GM19455 (cell line): ENCODE results near the gene FHIT.
"Not testable (repeated sequence)": the region's sequence is repeated elsewhere in the genome, so short reads cannot be mapped to it uniquely, and the experiment has no call there.

ENCODE experiments used
- ATAC-seq: cut with Tn5 transposase; IDR thresholded peaks from one replicate; pipeline ENCODE4 v1.9.1; 2021; ENCODE audit not compliant: unreplicated experiment

The FHIT gene

DNA sequence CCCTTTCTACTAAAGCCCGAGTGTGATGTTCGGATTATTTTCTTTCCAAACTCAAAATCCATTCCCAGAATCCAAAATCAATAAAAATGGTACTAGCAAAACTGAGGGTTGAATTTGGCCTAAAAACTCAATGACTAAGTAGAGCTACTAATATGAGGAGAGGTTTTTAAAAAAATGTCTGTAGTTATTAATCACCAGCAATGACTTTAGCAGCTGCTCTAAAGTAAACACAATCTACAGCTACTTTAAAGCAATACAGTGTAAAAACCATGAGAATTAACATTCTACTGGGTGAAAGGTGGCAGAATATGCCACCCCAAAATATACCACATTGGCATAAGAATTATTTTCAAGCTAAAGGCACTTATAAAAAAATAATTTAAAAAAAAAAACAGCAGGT is 23.5 kb downstream of the FHIT start:
- no peak for ATAC-seq

DNA sequence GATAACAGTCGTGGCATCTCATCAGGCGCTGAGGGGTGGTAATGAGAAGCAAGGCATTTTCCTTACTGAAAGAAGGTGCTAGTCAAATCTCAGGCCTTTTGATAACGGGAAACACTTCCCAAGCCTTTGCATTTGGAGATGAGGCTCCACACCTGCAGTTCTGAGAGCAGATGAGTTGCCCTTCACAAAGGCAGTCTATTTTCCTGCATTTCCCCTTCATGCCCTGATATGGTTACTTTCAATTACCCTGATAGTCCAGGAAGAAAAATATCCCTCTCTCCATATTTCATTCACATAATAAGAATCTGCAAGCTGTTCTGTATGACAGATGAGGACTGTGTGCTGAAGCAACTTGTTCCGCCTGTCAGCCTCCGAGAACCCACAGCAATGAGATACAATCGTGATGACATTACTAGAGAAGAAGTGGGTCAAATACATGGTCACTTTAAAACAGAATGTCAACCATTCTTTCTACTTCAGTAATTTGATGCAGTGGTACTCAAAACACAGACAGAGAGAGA is 25.0 kb downstream of the FHIT start:
- no peak for ATAC-seq

DNA sequence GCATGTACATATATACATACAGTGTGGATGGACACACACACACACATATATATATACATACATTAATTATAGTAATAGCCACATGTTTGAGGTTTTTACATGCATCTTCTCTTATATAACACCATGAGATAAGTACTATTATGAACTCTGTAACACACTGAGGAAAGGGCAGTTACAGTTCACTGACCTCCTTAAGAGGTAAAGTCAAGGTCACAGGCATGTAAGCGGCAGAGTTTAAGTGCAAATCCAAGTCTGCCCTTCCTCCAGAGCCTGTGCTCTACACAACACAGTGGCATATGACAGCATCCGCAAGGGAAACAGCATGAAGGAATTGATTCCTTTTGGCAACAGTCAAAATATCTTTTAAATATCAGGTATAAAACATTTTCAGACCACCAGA is 26.4 kb downstream of the FHIT start:
- no peak for ATAC-seq

DNA sequence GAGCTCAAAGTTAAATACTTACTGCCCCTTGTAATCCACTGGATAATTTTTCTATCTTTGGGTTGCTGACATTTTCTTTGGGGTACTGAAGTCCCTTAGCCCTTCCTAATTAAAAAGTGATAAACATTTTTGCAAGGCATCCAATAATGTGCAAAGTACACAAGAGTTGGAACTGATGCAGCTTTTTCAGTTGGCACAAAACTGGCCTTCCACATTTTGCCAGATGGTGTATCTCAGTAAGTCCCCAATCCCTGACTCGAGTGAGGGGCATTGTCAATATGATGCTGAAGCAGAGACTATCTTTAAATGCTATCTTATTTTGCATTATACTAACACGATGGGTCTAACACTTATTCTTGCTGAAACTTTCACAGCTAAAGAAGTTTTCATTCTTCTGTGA is 27.8 kb downstream of the FHIT start:
- ATAC-seq = no peak

DNA sequence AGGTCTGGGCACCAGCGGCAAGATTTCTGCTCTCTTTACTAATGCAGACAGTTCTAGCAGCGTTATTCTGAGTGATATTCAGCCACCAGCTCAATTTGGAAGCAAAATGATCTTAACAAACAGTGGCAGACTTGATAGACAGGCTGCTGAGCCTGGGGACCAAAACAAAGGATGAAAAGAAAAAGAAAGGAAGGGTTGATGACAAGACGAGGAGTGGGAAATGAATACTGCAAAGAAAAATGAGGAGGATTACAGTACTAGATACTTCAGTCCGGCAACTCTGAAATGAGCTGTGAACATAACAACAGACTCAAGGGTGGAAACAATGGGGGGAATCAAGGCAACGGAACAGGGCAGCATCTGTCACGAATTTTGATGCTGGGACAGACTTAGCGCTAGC is 28.8 kb downstream of the FHIT start:
- ATAC-seq = no peak

DNA sequence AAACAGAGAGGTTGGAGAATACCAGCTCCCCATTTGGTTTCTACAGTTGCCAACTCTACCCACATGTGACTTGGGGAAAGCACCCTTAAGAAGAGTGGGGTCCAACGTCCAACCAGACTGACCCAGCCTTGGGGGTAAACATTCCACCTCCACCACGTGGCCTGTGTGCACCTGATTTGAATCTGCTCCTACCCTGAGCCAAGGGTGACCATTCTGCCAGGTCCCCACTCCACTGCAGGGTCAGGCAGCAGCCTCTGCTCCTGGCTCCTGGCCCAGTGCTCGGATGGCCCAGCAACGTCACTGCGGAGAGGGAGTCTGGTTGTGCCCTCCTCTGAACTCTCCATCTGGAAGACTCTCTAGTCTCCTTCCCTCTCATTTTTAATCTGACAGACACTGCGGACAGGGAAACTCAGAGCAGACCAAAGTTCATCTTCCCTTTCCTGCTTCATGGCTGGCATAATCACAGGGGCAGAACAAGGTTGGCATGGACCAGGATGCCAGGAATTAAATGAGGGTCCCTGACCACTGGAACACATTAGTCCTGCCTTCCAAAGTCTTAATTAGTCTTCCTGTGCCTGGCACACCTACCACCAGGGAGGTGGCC is 29.4 kb downstream of the FHIT start:
- no peak for ATAC-seq

DNA sequence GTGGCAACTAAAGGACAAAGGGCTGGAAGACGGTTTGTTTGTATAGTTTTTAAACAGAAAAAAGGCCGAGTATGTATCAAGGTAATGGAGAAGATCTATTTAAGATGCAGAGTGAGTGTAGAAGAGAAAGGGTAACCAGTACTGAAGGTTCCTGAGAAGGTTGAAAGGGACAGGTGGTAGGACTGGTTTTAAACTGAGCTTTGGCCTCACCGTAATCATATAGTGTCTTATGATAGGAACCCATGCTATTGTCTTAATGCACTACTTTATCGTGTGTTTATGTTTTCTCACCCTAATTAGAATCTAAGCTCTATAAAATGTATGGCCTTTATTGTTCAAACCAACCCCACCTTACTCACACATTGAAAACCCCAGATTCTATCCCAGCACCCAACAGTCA is 32.7 kb downstream of the FHIT start:
- no peak for ATAC-seq

DNA sequence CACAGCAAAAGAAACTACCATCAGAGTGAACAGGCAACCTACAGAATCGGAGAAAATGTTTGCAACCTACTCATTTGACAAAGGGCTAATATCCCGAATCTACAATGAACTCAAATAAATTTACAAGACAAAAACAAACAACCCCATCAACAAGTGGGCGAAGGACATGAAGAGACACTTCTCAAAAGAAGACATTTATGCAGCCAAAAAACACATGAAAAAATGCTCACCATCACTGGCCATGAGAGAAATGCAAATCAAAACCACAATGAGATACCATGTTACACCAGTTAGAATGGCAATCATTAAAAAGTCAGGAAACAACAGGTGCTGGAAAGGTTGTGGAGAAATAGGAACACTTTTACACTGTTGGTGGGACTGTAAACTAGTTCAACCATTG is 35.1 kb downstream of the FHIT start:
- not testable (repeated sequence) for ATAC-seq

DNA sequence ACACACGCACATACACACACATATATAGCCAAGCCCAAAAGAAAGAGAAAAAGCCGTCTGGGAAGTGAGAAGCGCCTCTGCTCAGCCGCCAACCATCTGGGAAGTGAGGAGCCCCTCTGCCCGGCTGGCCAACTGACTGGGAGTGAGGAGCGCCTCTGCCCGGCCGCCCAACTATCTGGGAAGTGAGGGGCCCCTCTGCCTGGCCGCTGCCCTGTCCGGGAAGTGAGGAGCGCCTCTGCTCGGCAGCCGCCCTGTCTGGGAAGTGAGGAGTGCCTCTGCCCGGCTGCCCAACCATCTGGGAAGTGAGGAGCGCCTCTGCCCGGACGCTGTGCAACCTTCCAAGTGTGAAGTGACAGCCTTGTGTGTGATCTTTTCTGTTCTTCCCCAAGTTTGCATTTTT is 49.2 kb downstream of the FHIT start:
- no peak for ATAC-seq

DNA sequence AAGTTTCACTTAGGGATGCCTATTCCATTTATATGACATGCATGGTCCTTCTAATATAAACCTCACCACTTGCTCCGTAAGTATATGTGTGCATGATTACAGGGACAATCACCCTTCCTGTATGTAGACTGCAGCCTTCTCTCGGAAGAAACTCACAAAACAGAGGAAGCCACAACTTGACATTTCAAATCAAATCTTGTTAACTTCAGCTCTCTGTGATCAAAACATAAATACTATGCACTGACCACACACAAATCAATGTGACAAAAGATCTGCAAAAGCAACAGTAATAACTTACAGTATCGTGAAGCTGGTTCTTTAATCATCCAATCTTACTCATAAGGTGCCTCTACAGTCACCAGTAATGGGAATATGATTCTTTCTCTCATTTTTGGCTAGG is 50.2 kb downstream of the FHIT start:
- no peak for ATAC-seq

DNA sequence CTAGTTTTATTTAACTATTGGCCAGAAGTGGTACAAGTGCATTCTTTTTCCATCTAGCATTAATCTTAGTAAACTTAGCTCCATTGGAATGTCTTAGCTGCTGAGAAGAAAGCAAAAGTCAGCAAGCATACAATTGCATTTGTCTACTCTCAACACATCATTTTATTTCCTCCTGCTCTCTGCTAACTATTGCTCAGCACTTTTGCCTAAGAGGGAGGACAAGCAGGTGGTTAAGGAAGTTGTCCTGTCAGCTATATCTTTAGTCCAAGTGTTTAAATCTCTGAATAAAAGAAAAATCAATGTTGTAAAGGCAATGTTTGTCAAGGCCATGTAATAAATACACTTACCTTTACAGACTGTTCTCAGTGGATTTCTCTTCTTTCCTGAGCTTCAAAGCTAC is 51.0 kb downstream of the FHIT start:
- ATAC-seq = no peak

DNA sequence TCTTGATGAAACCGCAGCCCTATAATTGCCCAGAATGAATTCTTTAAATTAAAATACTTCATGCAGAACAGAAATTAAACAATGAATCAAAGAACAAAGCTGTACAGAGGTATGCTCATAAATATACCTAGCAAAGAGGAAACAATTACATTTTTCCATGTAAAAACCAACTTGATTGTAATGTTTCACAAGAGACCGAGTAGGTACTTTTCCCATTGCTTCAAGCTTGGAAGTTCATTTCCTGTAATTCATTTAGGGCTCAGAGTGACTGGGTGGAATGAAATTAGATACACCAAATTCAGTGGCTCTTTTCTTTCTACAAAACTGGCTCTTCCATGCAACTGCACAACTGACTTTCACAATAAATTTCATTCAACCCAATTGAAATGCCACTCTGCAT is 51.4 kb downstream of the FHIT start:
- ATAC-seq = no peak

DNA sequence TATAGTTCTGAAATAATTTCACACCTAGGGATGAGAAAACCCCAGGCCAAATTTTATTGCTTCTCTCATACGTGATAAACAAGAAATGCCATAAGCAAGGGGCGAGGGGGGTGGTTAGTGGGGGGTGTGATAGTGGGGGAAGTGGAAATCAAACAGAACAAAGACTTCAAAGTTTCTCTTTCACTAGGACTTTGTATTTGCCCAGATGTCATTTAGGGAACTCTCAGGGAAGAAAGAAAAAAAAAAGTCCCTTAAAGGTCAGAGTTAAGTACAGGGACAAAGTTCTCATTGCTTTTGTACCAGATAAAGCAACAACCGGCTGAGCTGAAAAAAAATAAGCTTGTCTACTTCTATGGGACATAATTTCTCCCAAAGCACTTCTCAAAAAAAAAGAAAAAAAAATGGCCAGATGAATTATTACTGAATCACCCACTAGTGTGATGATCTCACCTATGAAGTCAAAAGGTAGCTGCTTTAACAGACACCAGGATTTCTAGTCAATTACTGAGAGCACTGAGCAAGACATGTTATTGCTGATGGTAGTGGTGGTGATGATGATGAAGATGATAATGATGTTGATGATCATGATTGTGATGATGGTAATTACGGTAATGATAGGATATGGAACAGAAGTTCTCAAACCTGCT is 56.2 kb downstream of the FHIT start:
- no peak for ATAC-seq

DNA sequence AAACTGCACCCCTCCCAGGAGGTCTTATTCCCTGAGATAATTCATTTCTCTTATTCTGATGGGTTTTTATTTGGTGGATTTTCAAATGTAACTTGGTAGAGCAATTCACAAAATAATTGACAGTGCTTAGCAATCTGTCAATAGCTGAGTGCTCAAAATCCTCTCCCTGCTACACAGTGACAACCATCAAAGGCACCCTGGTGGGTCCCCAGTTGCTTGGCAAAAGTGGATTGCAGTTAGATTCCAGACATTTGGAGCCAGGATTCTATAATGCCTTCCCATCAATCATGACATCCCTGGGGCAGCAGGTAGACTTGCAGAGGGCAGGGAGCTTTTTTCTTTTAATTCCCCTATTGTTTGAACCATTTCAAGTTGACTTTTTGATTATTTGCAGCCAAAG is 59.0 kb downstream of the FHIT start:
- ATAC-seq = no peak

DNA sequence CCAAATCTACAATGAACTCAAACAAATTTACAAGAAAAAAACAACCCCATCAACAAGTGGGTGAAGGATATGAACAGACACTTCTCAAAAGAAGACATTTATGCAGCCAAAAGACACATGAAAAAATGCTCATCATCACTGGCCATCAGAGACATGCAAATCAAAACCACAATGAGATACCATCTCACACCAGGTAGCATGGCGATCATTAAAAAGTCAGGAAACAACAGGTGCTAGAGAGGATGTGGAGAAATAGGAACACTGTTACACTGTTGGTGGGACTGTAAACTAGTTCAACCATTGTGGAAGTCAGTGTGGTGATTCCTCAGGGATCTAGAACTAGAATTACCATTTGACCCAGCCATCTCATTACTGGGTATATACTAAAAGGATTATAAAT is 61.0 kb downstream of the FHIT start:
- ATAC-seq = not testable (repeated sequence)

DNA sequence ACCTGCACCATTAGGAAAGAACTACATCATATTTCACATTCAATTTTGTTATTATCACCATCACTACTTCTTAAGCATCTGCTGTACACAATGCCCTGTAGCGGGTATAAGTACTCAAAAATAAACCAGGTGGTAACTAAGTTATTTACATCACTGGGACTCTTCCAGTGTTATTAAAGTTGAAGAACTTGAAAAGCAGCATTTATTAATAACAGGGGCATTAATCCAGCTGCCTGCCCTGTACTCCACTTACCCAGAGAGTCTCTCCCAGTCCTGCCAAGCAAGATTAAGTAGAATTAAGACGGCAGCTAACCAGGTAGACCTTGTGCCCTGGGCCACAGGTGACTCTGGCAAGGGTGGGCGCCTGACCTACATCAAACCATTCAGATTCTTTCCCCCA is 65.2 kb downstream of the FHIT start:
- ATAC-seq = no peak

DNA sequence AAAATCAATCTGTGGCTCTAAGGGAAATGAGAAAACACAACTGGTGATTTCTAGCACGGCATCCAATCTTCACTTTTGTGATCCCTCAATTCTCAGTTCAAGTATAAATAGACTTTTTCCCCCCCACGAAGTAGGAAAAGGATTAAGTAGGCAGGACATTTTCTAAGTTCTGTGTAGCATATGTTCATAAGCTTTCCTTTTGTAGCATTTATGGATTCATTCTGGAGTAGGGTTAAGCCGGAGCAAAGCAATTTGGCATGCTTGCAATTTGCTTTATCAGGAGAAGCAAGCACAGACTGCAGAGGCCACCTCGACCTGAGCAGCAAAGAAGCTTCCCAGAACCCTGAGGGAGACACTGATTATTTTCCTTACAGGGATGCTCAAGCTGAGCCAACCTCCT is 66.3 kb downstream of the FHIT start:
- ATAC-seq = no peak

DNA sequence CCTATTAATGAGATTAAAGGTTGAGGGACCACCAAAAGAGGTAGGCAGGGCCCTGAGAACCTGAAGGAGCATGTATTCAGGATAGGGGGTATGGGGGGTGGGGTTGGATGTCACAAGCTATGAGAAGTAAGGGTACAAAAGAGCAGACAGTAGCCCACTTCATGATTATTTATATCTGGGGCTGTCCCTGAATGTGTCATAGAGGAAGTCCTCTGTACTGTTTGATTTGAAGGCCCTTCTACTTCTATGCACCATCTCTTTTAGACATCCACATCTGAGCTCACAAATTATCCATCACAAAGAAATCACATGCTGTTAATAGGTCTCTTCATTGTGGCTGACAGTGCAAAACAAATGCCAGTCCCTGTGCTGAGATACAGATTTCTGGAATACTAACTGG is 68.6 kb downstream of the FHIT start:
- ATAC-seq = no peak

DNA sequence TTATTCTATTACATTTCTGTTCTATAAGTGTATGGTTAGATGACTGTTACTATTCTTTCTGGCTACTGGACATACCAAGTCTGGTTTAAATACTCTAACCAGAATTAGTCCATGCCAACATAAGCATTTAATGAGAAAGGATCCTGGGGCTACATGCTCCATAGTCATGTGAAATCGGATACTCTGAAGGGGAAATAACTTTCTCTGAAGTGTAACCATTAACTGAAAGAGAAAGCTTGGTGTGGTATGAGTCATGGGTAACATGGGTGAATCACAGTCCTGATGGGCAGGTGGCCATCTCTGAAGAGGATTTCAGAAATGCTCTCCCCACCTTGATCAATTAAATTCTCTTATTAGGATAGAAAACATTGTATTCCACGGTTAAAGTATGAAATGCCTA is 69.4 kb downstream of the FHIT start:
- ATAC-seq = peak; percentile 96

DNA sequence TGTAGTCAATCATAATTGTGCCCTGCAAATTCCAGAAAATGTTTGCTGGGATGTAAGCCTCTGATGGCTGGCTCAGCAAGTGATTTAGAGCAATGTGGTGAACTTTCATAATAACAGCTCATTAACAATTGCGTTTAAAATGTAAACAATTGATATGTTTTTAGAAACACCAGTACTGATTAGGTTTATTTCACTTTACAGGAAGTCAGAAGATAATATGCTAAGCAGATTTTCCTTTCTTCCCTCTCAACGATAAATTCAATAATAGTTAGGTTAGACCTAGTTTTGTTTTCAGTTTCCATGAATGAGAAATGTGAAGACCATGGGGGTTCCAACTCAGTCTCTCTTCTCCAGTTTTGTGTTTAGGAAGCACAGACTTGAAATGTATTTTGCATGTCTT is 71.0 kb downstream of the FHIT start:
- no peak for ATAC-seq

DNA sequence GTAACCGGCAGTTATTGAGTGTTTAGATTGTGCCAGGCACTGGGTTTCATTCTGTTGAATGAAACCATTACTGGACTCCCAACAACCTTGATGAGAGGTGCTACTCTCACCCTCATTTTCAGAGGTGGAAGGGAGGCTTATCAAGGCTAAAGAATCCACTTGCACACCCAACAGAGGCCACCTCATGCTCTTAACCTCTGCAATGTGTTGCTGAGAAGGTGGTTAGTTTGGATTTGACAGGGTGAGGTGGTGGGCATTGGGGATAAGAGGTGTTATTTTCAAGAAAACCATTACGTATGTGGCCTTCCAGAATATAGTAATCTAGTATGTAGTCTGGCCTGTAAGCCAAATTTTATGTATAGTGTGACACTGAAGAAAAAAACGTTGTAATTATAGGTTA is 73.1 kb downstream of the FHIT start:
- ATAC-seq = no peak

DNA sequence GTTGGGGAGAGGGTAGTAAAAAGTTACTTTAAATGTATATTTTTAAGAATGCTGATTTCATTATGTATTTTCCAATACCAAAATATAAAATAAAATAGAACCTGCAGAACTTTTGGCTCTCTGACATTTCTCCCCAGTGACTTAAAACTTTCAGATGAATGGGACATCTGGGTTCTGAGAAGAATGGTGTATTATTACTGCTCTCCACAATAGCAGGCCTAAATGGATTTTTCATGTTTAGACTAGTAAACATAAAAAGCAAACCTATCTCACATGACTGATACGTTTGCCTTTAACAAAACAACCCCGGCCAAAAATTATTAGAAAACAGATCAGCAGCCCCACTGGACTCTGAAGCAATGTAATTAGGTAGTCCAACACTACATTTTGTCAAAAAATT is 73.8 kb downstream of the FHIT start:
- ATAC-seq = no peak

DNA sequence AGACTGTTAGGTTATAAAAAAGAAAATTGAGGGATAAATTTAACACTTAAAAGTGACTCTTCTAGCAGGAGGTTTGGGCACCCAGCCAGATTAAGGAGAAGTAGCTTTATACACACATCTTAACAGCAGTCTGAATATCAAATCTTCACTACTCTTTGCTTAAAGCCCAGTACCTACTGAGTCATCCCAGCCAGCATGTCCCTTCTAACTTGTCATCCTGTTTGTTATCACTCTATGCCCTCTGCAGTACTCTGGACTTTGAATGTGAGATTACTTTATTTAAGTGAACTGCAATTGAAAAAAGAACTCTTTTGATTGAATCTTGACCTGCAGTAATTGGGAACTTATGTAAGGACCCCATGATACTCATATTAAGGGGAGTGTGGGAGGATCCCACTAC is 77.6 kb downstream of the FHIT start:
- ATAC-seq = no peak
